Stimulated activated memory B cell treated with anti-CD40 and anti-IgM and Interleukin-4, amounts not matched to agents 10 μg/mL and 1 μg/mL and 100 μg/mL, for 72 hours (primary cell): ENCODE measurements around the gene NUFIP1.
"Not testable (repeated sequence)": the region's sequence is repeated elsewhere in the genome, so short reads cannot be mapped to it uniquely, and the experiment has no call there.

ENCODE experiments used
- ATAC-seq: fragments of 150-1000 bp; cut with Tn5 transposase; 2 replicates; pipeline ENCODE4 v1.10.0; 2021
- H3K27ac Mint-ChIP-seq: one replicate; pipeline ENCODE4 v1.8.0; 2022; ENCODE audit warnings: mild to moderate bottlenecking, mixed read lengths
- H3K27me3 Mint-ChIP-seq: one replicate; pipeline ENCODE4 v1.8.0; 2022; ENCODE audit warnings: mixed read lengths
- H3K36me3 Mint-ChIP-seq: one replicate; pipeline ENCODE4 v1.8.0; 2022; ENCODE audit warnings: mixed read lengths
- H3K4me1 Mint-ChIP-seq: one replicate; pipeline ENCODE4 v1.8.0; 2022; ENCODE audit warnings: mixed read lengths
- H3K4me3 Mint-ChIP-seq: one replicate; pipeline ENCODE4 v1.8.0; 2022; ENCODE audit warnings: mild to moderate bottlenecking, moderate library complexity, mixed read lengths
- H3K9me3 Mint-ChIP-seq: one replicate; pipeline ENCODE4 v1.8.0; 2022; ENCODE audit warnings: mixed read lengths

Gene NUFIP1

DNA sequence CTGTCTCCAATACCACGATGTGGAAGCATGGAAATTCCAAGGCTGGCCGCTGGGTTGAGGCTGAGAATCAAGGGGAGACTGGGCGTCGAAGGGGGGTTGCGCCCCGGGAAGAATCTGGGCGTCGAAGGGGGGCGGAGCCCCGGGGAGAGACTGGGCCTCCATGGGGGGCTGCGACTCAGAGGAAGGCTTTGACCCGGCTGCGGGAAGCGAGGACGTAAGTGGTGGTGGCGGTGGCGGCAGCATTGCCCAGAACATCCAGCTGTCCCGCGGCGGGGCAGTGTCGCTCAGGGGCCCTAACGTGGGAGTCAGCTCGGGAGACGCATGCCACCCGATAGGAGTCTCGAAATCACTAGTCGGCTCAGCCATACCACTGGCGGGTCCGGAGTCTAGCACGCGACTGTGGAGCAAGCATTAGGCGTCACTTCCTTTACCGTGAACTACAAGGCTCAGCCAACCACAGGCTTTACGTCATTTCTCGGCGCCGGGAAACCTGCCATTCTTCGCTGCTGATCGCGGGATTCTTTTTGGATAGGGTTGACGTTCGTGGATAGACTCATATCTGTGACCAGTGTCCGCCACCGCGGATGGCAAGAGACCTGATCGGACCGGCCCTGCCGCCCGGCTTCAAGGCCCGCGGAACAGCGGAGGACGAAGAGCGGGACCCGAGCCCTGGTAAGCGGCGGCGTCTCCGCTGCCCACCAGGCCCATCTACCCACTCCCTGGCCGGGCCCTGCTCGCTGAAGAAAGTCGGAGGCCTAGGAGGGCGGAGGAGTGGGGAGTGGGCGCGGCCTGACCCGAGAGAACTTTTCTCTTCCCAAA lies at the start of gene NUFIP1, which contains the start of gene GPALPP1:
Gene NUFIP1, minus strand, starts transcription at position 401 of the 819 bp plus-strand sequence. Its CDS starts 35 bp downstream, at position 366.
Gene GPALPP1, plus strand, starts transcription at position 468 of the 819 bp plus-strand sequence. Its CDS starts 117 bp downstream, at position 585.
- Mint-ChIP-seq H3K9me3 (no peaks in the 10 kb centered on the region), H3K4me3 (peak within 1 kb of the TSS; percentile 89), H3K27ac (peak within 1 kb of the TSS; percentile 99), H3K27me3 (no peaks in the 10 kb centered on the region), H3K4me1 (peaks cover 61% of the 10 kb centered on the region), H3K36me3 (peaks cover 28% of the 10 kb centered on the region)
- peak; percentile 100 for ATAC-seq

DNA sequence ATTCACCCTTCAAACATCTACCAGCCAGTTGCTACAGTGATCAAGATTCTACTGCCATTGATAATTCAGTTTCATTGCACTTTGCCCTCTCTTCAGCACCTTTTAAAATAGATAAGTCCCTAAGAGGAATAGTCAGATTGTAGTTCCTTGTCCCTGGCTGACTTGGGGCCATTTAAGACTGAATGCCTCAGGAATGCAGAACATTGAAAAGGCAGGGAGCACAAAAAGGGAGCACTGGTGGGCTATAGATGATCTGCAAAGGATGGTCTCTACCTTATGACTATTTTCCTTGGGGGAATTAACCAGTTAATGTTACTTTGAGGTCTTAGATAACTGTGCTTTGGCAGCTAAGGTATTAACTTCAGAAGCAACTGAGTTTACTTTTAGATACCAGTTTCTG lies 46.9 kb upstream of the NUFIP1 start:
- no peak overlapping the region for H3K4me3 Mint-ChIP-seq
- no peaks in the 10 kb centered on the region for H3K4me1 Mint-ChIP-seq
- H3K27ac Mint-ChIP-seq, result no peak overlapping the region
- no peaks in the 10 kb centered on the region for H3K27me3 Mint-ChIP-seq
- peaks cover 23% of the 10 kb centered on the region for H3K36me3 Mint-ChIP-seq
- no peaks in the 10 kb centered on the region for H3K9me3 Mint-ChIP-seq
- no peak for ATAC-seq

GRCh38 chr13:45034342-45034741 lies 45.1 kb upstream of the NUFIP1 start:
- no peak for ATAC-seq
- H3K27ac Mint-ChIP-seq, result no peak overlapping the region

GRCh38 chr13:45024847-45025246 lies 35.6 kb upstream of the NUFIP1 start:
- Mint-ChIP-seq H3K9me3 (no peaks in the 10 kb centered on the region), H3K4me3 (no peak overlapping the region), H3K36me3 (peaks cover 57% of the 10 kb centered on the region), H3K27me3 (no peaks in the 10 kb centered on the region), H3K27ac (no peak overlapping the region), H3K4me1 (no peaks in the 10 kb centered on the region)
- ATAC-seq, result no peak

More at GRCh38 chr13:45034342-45034741, 45.1 kb upstream of the NUFIP1 start:
- Mint-ChIP-seq H3K36me3 (peaks cover 29% of the 10 kb centered on the region), H3K27me3 (no peaks in the 10 kb centered on the region), H3K4me1 (no peaks in the 10 kb centered on the region), H3K9me3 (no peaks in the 10 kb centered on the region), H3K4me3 (no peak overlapping the region)

DNA sequence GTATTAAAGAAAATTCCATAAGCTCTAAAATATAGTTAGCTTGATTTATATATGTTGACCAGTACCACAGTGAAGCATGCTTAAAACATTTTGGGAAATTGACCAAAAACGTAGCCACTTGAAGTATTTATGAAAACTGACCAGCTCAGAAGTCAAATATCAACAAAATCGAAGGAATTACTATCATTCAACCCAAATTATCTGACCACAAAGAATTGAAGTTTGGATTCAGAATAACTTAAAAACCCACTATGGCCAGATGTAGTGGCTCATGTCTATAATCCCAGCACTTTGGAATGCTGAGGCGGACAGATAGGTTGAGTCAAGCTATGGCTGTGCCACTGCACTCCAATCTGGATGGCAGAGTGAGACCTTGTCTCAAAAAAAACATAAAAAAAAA lies 32.0 kb upstream of the NUFIP1 start:
- ATAC-seq, result no peak
- H3K4me3 Mint-ChIP-seq, result no peak overlapping the region
- H3K27me3 Mint-ChIP-seq, result no peaks in the 10 kb centered on the region
- no peak overlapping the region for H3K27ac Mint-ChIP-seq
- H3K36me3 Mint-ChIP-seq, result peaks cover 52% of the 10 kb centered on the region
- no peaks in the 10 kb centered on the region for H3K4me1 Mint-ChIP-seq
- no peaks in the 10 kb centered on the region for H3K9me3 Mint-ChIP-seq

DNA sequence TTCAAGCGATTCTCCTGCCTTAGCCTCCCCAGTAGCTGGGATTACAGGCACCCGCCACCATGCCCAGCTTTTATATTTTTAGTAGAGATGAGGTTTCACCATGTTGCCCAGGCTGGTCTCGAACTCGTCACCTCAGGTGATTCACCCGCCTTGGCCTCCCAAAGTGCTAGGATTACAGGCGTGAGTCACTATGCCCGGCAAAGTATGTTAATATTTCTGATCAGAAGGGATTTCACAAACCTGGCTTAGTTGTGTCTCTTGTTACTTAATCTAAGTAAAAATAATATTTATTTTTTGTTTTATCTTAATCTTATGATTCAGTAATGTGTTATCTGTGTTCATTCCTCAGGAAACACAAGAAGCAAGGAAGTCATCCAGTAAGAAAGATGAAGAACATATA lies 30.7 kb upstream of the NUFIP1 start:
- not testable (repeated sequence) for ATAC-seq, H3K9me3 Mint-ChIP-seq, H3K27me3 Mint-ChIP-seq

GRCh38 chr13:45016792-45017425 lies 27.6 kb upstream of the NUFIP1 start:
- Mint-ChIP-seq H3K27me3 (no peaks in the 10 kb centered on the region), H3K27ac (no peak overlapping the region), H3K9me3 (no peaks in the 10 kb centered on the region), H3K4me1 (no peaks in the 10 kb centered on the region), H3K4me3 (no peak overlapping the region), H3K36me3 (peaks cover 57% of the 10 kb centered on the region)
- ATAC-seq, result no peak

More for the DNA sequence above, 30.7 kb upstream of the NUFIP1 start:
- H3K36me3 Mint-ChIP-seq, result peaks cover 59% of the 10 kb centered on the region
- H3K4me3 Mint-ChIP-seq, H3K27ac Mint-ChIP-seq, H3K4me1 Mint-ChIP-seq: not testable (repeated sequence)

DNA sequence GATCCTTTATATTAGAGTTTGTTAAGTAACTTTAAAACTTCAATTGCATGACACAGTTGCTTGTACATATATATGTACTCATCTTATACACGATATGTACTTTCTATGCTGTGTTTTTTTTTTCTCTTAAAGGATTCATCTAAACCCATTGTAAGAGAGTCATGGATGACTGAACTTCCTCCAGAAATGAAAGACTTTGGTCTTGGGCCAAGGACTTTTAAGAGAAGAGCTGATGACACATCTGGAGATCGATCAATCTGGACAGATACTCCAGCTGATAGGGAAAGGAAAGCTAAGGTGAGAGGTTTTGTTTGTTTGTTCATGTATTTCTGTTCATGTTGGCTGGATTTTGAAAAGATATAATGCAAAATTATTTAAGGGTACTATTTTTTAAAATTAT lies 26.0 kb upstream of the NUFIP1 start:
- no peaks in the 10 kb centered on the region for H3K4me1 Mint-ChIP-seq
- no peak for ATAC-seq
- no peak overlapping the region for H3K27ac Mint-ChIP-seq
- peaks cover 51% of the 10 kb centered on the region for H3K36me3 Mint-ChIP-seq
- H3K9me3 Mint-ChIP-seq, result no peaks in the 10 kb centered on the region
- H3K27me3 Mint-ChIP-seq, result no peaks in the 10 kb centered on the region
- H3K4me3 Mint-ChIP-seq, result no peak overlapping the region

DNA sequence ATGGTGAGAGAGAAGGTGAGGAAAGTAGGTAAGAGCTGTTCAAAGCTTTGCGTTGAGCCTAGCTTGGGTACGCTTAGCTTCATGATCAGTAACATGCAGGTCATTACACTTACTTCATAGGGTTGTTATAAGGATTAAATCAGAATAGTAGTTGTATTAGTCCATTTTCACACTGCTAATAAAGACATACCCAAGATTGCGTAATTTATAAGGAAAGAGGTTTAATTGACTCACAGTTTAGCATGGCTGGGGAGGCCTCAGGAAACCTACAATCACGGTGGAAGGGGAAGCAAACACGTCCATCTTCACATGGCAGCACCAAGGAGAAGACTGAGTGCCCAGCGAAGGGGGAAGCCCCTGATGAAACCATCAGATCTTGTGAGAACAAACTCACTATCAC lies 21.9 kb upstream of the NUFIP1 start:
- Mint-ChIP-seq H3K4me3 (no peak overlapping the region), H3K36me3 (peaks cover 46% of the 10 kb centered on the region), H3K4me1 (no peaks in the 10 kb centered on the region), H3K9me3 (no peaks in the 10 kb centered on the region), H3K27ac (no peak overlapping the region), H3K27me3 (no peaks in the 10 kb centered on the region)
- ATAC-seq, result no peak

- Mint-ChIP-seq H3K27ac (no peak overlapping the region), H3K4me3 (no peak overlapping the region), H3K9me3 (no peaks in the 10 kb centered on the region), H3K4me1 (no peaks in the 10 kb centered on the region), H3K27me3 (no peaks in the 10 kb centered on the region), H3K36me3 (peaks cover 29% of the 10 kb centered on the region)
- ATAC-seq, result no peak
Observed at GRCh38 chr13:45007823-45008222, 18.6 kb upstream of the NUFIP1 start.

GRCh38 chr13:45007225-45007624 lies 18.0 kb upstream of the NUFIP1 start:
- Mint-ChIP-seq H3K9me3 (no peaks in the 10 kb centered on the region), H3K36me3 (peaks cover 35% of the 10 kb centered on the region), H3K4me3 (no peak overlapping the region), H3K27me3 (no peaks in the 10 kb centered on the region), H3K4me1 (no peaks in the 10 kb centered on the region), H3K27ac (no peak overlapping the region)
- ATAC-seq, result no peak

DNA sequence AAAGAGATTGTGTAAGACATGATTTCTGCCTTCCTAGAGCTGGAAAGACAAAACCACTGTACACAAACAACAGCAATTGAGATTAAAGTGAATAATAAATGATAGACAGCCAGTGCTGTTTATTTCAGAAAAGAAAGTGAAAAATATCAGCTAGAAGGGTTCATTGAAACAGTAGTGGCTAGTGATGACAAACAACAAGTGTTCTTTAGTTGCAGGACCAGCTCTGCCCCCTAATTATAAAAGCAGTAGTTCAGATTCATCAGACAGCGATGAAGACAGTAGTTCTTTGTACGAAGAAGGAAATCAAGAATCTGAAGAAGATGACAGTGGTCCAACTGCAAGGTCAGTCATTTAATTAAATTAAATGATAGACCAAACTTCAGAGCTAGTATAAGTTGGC lies 14.8 kb upstream of the NUFIP1 start:
- H3K27ac Mint-ChIP-seq, result no peak overlapping the region
- H3K9me3 Mint-ChIP-seq, result peaks cover 2% of the 10 kb centered on the region
- no peaks in the 10 kb centered on the region for H3K4me1 Mint-ChIP-seq

GRCh38 chr13:45003417-45003816 lies 14.1 kb upstream of the NUFIP1 start:
- Mint-ChIP-seq H3K27me3 (no peaks in the 10 kb centered on the region), H3K27ac (no peak overlapping the region), H3K36me3 (peaks cover 28% of the 10 kb centered on the region), H3K9me3 (peaks cover 2% of the 10 kb centered on the region), H3K4me3 (no peak overlapping the region), H3K4me1 (peaks cover 3% of the 10 kb centered on the region)
- ATAC-seq, result no peak

More for the DNA sequence above, 14.8 kb upstream of the NUFIP1 start:
- Mint-ChIP-seq H3K36me3 (peaks cover 29% of the 10 kb centered on the region), H3K27me3 (no peaks in the 10 kb centered on the region), H3K4me3 (no peak overlapping the region)
- no peak for ATAC-seq

DNA sequence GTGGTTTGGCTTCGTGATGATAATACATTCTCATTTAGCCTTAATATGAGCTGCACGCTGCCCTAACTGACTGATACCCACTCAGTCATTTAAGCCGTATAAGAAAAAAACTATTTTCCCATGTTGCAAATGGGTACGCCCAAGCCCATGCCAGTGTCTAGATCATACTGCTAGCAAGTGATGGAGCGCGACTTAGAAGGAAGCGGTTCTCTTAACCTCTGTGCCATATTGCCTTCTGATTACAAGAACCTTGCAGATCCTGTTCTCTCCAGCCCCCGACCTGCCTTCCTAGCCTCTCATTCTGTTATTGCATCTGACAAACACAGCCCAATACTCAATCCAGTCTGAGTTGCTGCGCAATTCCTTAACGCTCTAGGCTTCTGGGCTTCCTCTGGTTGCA lies 670 bp upstream of the NUFIP1 start:
- H3K4me3 Mint-ChIP-seq, result peak overlapping the region; percentile 89
- H3K36me3 Mint-ChIP-seq, result peaks cover 26% of the 10 kb centered on the region
- no peaks in the 10 kb centered on the region for H3K27me3 Mint-ChIP-seq
- H3K9me3 Mint-ChIP-seq, result no peaks in the 10 kb centered on the region
- H3K4me1 Mint-ChIP-seq, result peaks cover 61% of the 10 kb centered on the region
- ATAC-seq, result peak; percentile 24
- peak overlapping the region; percentile 99 for H3K27ac Mint-ChIP-seq

GRCh38 chr13:44978328-44978727 lies 10.9 kb downstream of the NUFIP1 start:
- no peaks in the 10 kb centered on the region for H3K9me3 Mint-ChIP-seq
- H3K36me3 Mint-ChIP-seq, result peaks cover 21% of the 10 kb centered on the region
- H3K4me3 Mint-ChIP-seq, result no peak overlapping the region
- no peak for ATAC-seq
- no peaks in the 10 kb centered on the region for H3K27me3 Mint-ChIP-seq
- H3K27ac Mint-ChIP-seq, result no peak overlapping the region
- H3K4me1 Mint-ChIP-seq, result no peaks in the 10 kb centered on the region
